Stimulated activated CD4-positive, alpha-beta T cell treated with anti-CD3 and anti-CD28 coated beads, Interleukin-2, amount 100 ng/mL, for 4 hours (primary cell): ENCODE data around the gene MAMDC4.
"Not testable (repeated sequence)": the region's sequence is repeated elsewhere in the genome, so short reads cannot be mapped to it uniquely, and the experiment has no call there.

Source experiments
- DNase-seq: peaks from one replicate; pipeline ENCODE4 v3.0.0-alpha.2; 2020; ENCODE audit warnings: low read depth

The MAMDC4 gene

DNA sequence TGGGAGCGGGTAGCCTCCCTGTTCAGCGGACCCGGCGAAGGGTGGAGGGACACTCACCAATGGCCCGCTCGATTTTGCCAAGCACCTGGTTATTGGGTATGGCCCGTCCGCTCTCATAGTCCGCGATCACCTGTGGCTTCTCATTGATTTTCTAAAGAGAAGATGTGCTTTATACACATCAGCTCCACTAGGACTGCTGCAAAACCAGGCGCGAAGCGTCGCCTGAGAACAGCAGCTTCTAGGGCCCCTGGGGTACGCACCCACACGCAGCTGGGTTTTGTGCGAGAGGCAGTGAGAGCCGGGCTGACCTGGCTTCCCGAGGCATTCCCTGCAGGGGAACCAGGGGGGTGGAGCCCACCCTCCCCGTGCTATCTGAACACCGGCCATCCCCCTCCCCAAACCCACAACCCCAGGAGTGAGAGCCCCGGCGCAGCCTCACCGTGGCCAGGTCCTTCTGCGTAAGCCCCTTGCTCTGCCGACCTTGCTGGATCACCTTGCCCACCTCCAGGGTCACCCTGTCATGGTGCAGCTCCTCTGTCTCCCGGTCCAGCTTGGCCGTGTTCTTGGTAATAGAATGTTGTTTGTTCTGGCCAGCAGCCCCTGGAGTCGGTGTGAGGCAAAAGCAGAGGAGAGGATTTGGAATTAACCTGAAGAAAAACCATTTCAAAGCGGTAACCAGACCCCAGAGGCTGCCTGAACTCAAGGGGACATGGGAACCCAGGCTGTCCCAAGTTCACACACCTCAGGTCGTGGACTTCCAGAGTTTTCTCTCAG lies 10.9 kb downstream of the MAMDC4 start:
- DNase-seq, result no peak

DNA sequence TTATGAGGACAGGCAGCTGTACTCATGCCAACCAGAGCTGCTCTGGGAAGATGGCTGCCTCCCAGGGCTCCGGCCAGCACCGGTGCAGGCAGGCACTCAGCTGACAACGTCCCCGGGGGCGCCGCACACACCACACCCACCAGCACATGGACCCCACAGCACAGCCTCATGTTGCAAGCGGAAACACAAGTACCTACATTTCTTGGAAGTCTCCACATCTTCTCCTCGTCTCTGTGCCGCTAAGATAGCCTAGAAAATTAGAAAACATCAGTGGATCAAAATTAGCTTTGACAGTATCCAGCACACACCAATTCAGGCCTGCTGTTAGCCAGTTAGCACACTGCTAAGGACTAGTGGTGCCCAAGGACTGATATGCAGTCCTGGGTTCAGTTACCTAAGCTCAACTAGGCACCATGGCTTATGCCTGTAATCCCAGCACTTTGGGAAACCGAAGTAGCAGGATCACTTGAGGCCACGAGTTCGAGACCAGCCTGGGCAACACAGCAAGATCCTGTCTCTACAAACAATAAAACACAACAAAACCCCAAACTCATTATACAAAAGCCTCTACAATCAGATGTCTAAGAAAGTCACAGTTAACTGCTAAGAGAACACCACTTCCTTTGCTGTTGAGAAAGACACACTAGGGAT lies 11.6 kb downstream of the MAMDC4 start:
- no peak for DNase-seq

- no peak for DNase-seq
Measured at GRCh38 chr9:136865041-136865767, 13.1 kb downstream of the MAMDC4 start.

GRCh38 chr9:136865768-136866103 lies 13.6 kb downstream of the MAMDC4 start:
- DNase-seq, result no peak

- not testable (repeated sequence) for DNase-seq
Measured at GRCh38 chr9:136866898-136867421, 14.8 kb downstream of the MAMDC4 start.

DNA sequence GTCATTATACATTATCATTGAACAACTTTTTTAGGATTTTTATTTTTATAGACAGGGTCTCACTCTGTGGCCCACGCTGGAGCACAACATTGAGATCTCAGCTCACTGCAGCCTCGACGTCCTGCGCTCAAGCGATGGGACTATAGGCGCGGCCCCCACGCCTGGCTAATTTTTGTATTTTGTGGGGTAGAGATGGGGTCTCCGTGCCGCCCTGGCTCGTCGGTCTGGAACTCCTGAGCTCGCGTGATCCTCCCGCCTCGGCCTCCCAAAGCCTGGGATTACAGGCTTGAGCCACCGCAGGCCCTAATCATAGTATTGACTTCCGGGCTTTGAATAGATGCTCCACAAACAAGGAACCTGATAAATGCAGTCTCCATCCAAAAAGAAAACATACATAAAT lies 15.3 kb downstream of the MAMDC4 start:
- DNase-seq, result no peak

DNA sequence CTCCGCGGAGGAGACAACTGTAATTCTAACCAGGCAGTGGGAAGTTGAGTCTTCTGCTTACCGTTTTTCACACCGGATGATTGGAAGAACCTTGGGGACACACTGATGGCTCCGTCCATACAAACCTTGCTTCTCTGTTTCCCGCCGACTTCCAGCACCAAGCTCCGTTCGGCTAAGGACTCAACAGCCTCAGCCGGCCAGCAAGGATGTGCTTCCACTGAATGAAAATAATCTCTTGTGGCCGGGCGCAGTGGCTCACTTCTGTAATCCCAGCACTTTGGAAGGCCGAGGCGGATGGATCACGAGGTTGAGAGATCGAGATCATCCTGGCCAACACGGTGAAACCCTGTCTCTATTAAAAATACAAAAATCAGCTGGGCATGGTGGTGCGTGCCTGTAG lies 15.8 kb downstream of the MAMDC4 start:
- DNase-seq, result no peak

DNA sequence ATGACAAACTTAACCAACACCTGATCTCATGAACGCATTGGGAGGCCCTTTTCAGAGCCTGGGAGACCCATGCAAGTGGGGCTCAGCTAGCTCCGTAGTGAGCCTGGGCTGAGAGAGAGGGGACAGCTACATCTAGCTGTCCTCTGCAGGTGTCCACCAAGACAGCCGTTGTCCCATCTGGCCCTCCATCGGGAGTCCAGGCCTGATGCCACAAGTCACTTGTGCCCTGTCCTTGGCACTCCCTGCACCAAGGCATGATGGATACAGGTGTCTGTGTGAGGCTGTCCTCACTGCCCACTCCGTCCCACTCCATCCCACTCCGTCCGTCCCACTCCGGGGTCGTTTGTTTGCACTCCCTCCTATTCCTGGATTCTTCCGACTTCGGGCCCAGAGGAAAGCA lies 16.5 kb downstream of the MAMDC4 start:
- no peak for DNase-seq

- not testable (repeated sequence) for DNase-seq
Measured at GRCh38 chr9:136869611-136870010, 17.5 kb downstream of the MAMDC4 start.

DNA sequence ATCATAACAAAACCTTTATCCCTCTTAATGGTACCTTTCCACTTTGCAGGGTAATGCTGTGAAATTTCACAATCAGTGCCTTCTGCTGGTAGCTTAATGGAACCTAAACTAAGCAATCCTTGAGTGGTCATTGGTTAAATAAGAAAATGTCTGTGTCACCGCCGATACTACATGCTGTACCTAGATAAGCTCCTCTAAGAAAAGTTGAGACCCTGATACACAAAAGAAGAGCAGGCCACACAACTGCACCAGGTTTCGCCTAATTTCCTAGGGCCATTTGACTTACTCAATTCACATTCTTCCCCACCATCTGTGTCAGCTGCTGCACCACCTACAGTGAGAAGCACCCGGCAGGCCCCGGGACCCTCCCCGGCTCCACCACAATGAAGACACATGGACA lies 23.0 kb downstream of the MAMDC4 start:
- no peak for DNase-seq

GRCh38 chr9:136876476-136876875 lies 24.3 kb downstream of the MAMDC4 start:
- DNase-seq, result no peak

DNA sequence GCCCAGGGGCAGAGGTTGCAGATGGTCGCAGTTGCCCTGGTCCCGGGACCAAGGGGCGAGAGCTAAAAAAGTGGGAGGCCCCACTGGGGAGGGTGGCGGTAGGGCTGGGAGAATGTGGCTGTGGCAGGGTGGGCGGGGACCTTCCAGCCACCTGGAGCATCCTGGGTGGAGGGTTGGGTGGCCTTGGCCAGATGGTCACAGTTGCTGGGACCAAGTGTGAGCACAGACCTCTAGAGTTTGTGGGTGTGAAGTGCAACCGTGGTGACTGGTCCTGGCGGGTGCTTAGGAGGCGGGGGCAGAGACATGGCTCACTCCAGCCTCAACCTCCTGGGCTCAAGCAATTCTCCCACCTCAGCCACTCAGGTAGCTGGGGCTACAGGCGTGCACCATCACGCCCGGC lies 28.5 kb downstream of the MAMDC4 start:
- DNase-seq, result no peak

DNA sequence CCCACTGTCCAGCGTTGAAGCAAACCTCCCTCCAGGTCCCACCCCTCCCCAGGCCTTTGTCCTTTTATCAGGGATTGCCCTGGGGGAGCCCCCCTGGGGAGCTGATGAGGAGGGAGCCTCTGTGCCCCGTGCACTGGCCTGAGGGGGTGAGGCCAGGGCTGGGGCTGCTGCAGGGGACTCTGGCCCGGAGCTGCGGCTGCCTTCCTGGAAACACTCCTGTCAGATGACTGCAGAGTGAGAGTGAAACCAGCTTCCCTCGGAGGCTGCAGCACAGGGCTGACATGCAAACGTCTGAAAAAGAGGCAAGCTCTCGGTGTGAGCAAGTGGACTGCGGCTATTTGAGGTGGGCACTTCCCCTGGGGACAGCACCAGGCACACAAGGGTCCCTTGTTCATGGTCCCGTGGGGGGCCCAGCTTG lies 29.6 kb downstream of the MAMDC4 start:
- peak; percentile 44 for DNase-seq

DNA sequence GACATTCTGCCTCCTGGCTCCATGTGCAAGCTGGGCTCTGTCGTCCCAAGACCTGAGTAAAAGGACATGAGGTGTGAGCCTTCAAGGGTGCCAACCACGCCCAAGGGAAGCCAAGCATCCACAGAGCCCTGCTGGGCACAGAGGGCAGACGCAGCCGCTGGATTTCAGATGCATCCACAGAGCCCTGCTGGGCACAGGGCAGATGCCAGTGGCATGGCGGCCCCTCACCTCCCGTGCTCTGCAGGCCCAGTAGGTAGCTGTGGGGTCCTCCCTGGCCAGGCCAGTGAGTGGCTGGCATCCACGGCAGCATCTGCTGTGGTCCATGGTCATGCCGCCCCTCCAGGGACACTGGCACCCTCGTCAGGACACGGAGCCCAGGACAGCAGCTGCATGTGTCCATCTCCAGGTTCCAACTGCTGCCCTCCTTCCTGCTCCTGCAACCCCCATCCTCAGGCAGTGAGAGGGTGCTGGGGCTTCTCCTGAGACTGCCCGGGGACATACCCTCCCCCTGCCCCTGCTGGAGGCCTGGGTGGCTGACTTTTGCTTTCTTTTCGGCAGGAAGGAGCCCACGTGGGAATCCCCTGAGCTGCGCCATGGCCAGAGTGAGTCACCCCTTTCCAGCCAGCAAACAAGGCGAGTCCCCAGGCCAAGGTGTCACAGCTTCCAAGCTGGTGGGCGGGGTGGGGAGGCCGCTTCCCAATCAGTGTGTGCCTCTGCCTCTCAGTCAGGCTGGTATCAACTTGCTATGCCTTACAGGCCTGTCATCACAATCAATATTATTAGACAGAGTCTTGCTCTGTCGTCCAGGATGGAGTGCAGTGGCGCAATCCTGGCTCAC lies 30.2 kb downstream of the MAMDC4 start:
- peak; percentile 96 for DNase-seq

GRCh38 chr9:136882947-136883283 lies 30.8 kb downstream of the MAMDC4 start:
- DNase-seq, result not testable (repeated sequence)

- DNase-seq, result not testable (repeated sequence)
Measured at GRCh38 chr9:136883670-136884069, 31.5 kb downstream of the MAMDC4 start.

GRCh38 chr9:136885950-136886578 lies 33.9 kb downstream of the MAMDC4 start, which contains the start of gene TRAF2:
Gene TRAF2, plus strand, starts transcription at chr9:136886516. Its CDS starts 12,225 bp downstream, at chr9:136898741.
- DNase-seq, result peak; percentile 96

DNA sequence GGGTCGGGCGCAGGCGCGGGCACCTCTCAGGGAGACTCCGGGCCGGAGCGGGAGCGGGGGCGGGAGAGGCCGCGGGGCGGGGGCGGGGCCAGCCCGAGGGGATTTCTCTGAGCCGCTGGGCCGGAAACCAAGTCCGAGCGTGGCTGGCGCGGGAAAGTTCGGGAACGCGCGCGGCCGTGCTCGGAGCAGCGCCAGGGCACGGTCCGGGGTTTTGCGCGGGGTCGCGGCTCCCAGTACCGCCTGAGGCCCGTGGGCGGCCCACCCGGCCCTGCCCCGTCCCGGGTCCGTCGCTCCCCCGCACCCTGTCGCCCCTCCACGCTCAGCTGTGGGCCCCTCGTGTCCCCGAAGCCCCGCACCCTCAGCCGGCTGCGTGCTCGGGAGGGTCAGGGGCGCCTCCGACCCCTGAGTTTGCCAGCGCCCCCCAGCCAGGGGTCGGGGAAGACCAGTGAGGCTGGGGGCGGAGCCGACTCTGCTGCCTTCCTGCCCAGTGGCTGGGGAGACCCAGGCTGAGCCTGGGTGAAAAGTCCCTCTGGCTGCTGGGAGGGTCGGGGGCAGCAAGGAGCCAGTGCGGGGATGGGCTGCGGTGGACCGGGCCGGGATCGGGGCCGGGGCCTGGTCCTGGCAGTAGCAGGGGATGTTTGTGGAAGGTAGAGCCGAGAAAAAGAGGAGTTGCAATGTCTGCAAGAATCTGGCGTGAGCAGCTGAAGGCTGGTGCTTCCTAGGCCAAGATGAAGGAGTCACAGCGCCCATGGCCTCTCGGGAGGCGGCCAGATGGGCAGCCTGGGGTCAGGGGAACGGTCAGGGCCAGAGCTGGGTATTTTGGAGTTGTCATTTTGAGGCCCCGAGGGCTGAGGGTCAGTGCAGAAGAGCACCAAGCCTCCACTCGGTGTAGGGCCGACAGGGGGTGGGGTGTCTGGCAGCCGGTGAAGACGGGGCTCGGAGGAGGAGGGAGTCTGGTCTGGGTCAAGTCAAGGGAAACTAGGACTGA lies 34.8 kb downstream of the MAMDC4 start:
- no peak for DNase-seq

DNA sequence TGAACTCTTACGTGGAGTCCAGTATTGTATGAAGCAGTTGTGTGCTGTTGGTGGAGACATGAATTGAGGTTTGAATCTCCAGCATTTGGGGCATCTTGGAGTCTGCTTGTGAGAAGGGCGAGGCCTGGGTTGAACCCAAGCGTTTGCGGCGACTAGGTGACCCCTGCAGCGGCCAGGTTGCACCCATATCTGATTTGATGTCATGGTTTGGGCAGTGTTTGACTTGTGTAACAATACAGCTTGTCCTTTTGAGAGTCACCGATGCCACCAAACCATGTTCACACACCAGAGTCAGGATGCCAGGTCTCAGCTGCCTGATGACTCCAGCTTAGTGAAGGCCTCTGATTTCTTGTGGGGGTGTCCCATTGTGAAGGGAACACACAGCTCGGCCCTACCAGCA lies 36.3 kb downstream of the MAMDC4 start:
- no peak for DNase-seq

- no peak for DNase-seq
Measured at GRCh38 chr9:136889858-136890257, 37.7 kb downstream of the MAMDC4 start.
